ENCODE measurements around the gene BST1. TPM values are rescaled to one million over a fixed set of nuclear protein-coding genes. Genes with fewer than 3 reads are reported as not detected.

BST1 gene
- total RNA-seq, 1 donor: 76.4 TPM

- no peaks in the 10 kb centered on the region for H3K27me3 ChIP-seq (ENCODE audit: insufficient read depth, low read length)
Observed at GRCh38 chr4:15668566-15669435, 34.1 kb upstream of the BST1 start.

DNA sequence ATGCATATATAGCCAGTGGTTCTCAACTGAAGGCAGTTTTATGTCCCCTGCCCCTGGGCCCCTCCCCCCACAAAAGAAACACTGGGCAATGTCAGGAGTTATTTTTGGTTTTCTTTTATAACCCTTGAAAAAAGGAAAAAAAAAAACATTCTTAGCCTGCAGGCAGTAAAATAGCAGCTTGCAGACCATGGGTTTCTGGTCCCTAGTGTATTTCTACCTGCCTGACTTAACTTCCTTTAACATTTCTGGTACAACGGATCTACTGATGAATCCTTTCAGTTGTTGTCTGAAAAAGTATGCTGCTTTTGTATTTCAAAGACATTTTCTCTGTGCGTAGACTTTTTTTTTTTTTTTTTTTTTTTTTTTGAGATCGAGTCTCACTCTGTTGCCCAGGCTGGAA is 32.3 kb upstream of the BST1 start:
- peaks cover 47% of the 10 kb centered on the region for H3K4me1 ChIP-seq (ENCODE audit: insufficient read depth, low read length)

More at GRCh38 chr4:15668566-15669435, 34.1 kb upstream of the BST1 start:
- Histone ChIP-seq H3K4me3 (ENCODE audit: low read length) (no peak overlapping the region), H3K4me1 (ENCODE audit: insufficient read depth, low read length) (peaks cover 54% of the 10 kb centered on the region), H3K9me3 (ENCODE audit: low read depth, low read length) (no peaks in the 10 kb centered on the region)

GRCh38 chr4:15672101-15672500 is 30.8 kb upstream of the BST1 start:
- Histone ChIP-seq H3K27me3 (ENCODE audit: insufficient read depth, low read length) (no peaks in the 10 kb centered on the region), H3K4me3 (ENCODE audit: low read length) (no peak overlapping the region), H3K9me3 (ENCODE audit: low read depth, low read length) (no peaks in the 10 kb centered on the region), H3K4me1 (ENCODE audit: insufficient read depth, low read length) (peaks cover 38% of the 10 kb centered on the region)

More for the DNA sequence above, 32.3 kb upstream of the BST1 start:
- Histone ChIP-seq H3K9me3 (ENCODE audit: low read depth, low read length) (no peaks in the 10 kb centered on the region), H3K4me3 (ENCODE audit: low read length) (no peak overlapping the region), H3K27me3 (ENCODE audit: insufficient read depth, low read length) (no peaks in the 10 kb centered on the region)

DNA sequence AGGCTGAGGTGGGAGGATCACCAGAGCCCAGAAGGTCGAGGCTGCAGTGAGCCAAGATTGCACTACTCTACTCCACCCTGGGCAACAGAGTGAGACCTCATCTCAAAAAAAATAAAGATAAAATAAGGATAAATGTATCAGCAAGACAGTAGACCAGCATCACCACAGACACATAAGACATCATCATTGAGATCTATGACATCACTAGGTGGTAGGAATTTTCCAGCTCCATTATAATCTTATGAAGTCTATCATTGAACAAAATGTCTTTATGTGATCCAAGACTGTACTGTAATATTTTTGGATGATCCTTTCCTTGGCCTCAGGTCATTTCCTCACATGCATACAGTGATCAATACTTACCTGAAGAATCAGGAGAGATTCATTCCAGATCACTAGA is 29.5 kb upstream of the BST1 start:
- H3K9me3 ChIP-seq (ENCODE audit: low read depth, low read length): no peaks in the 10 kb centered on the region
- H3K4me3 ChIP-seq (ENCODE audit: low read length): no peak overlapping the region
- H3K4me1 ChIP-seq (ENCODE audit: insufficient read depth, low read length): peaks cover 40% of the 10 kb centered on the region
- no peaks in the 10 kb centered on the region for H3K27me3 ChIP-seq (ENCODE audit: insufficient read depth, low read length)

GRCh38 chr4:15674046-15674445 is 28.8 kb upstream of the BST1 start:
- H3K9me3 ChIP-seq (ENCODE audit: low read depth, low read length): no peaks in the 10 kb centered on the region
- H3K4me3 ChIP-seq (ENCODE audit: low read length): no peak overlapping the region
- peaks cover 43% of the 10 kb centered on the region for H3K4me1 ChIP-seq (ENCODE audit: insufficient read depth, low read length)
- H3K27me3 ChIP-seq (ENCODE audit: insufficient read depth, low read length): no peaks in the 10 kb centered on the region

DNA sequence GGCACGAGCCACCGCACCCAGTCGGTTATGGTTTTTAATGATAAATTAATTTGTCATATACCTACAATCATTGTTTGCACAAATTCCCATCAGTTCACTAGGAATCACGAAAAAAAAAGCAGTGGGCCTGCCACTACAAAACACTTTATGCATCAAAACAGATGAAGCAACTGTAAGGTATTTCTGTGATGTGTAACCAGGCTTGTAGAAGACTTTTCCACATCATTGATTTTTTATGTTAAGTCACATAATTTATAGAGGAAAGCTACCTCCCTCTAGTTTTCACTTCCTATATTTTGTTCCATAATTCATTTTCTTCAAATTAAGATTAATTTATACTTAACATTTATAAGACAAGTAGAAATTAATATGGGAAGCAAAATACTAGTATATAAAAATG is 27.9 kb upstream of the BST1 start:
- Histone ChIP-seq H3K4me1 (ENCODE audit: insufficient read depth, low read length) (peaks cover 49% of the 10 kb centered on the region), H3K9me3 (ENCODE audit: low read depth, low read length) (no peaks in the 10 kb centered on the region), H3K4me3 (ENCODE audit: low read length) (no peak overlapping the region), H3K27me3 (ENCODE audit: insufficient read depth, low read length) (no peaks in the 10 kb centered on the region)

DNA sequence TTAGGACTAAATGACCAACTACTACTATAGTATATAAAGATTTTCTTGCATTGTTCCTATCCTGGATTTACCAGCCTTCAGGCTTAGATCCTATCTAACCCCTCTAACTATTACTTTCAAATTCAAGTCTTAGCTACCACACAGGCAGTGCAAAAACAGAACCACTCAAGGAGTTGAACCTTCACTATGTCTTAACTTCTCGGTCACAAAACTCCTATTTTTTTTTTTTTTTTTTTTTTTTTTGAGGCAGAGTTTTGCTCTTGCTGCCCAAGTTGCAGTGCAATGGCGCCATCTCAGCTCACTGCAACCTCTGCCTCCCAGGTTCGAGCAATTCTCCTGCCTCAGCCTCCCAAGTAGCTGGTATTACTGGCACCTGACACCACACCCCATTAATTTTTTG is 27.5 kb upstream of the BST1 start:
- Histone ChIP-seq H3K27me3 (ENCODE audit: insufficient read depth, low read length) (no peaks in the 10 kb centered on the region), H3K4me3 (ENCODE audit: low read length) (no peak overlapping the region), H3K4me1 (ENCODE audit: insufficient read depth, low read length) (peaks cover 53% of the 10 kb centered on the region), H3K9me3 (ENCODE audit: low read depth, low read length) (no peaks in the 10 kb centered on the region)

DNA sequence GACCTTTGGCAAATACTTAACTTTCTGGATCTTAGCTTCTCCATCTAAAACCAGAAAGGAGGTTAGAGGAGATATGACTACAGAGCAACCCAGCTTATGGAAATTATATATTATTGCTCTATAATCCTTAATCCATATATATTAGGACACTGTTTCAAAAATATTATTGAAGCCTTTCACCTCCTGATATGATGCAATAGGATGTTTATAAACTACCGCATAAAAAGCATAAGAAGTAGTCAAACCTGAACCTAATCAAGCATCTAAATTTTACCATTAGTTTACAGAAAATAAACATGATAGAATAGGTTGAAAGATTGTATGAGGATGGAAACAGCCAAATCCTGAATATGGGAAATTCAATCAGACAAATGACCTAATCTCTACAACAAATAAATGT is 26.8 kb upstream of the BST1 start:
- H3K4me1 ChIP-seq (ENCODE audit: insufficient read depth, low read length): peaks cover 54% of the 10 kb centered on the region
- H3K4me3 ChIP-seq (ENCODE audit: low read length): no peak overlapping the region
- no peaks in the 10 kb centered on the region for H3K27me3 ChIP-seq (ENCODE audit: insufficient read depth, low read length)

GRCh38 chr4:15676899-15677298 is 26.0 kb upstream of the BST1 start:
- H3K9me3 ChIP-seq (ENCODE audit: low read depth, low read length): no peaks in the 10 kb centered on the region
- H3K4me3 ChIP-seq (ENCODE audit: low read length): no peak overlapping the region
- peaks cover 49% of the 10 kb centered on the region for H3K4me1 ChIP-seq (ENCODE audit: insufficient read depth, low read length)
- no peaks in the 10 kb centered on the region for H3K27me3 ChIP-seq (ENCODE audit: insufficient read depth, low read length)

More for the DNA sequence above, 26.8 kb upstream of the BST1 start:
- H3K9me3 ChIP-seq (ENCODE audit: low read depth, low read length): no peaks in the 10 kb centered on the region

DNA sequence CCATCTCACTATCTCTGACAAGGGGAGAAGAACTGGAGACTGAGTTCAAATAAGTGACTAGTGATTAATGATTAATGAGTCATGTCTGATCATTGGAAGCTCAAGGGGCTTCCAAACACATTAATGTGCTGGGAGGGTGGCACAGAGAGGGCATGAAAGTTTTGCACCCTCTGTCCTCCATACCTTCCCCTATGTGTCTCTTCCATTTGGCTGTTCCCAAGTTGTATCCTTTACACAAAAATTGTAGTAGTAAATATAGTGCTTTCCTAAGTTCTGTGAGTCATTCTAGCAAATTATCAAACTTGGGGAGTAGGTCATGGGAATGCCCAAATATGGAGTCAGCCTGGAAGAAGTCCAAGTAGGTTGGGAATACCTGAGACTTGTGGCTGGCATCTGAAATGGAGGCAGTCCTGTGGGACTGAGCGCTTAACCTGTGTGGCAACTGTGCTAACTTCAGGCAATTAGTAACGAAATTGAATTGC is 25.3 kb upstream of the BST1 start:
- no peak overlapping the region for H3K4me3 ChIP-seq (ENCODE audit: low read length)
- H3K27me3 ChIP-seq (ENCODE audit: insufficient read depth, low read length): no peaks in the 10 kb centered on the region
- no peaks in the 10 kb centered on the region for H3K9me3 ChIP-seq (ENCODE audit: low read depth, low read length)
- peaks cover 47% of the 10 kb centered on the region for H3K4me1 ChIP-seq (ENCODE audit: insufficient read depth, low read length)

DNA sequence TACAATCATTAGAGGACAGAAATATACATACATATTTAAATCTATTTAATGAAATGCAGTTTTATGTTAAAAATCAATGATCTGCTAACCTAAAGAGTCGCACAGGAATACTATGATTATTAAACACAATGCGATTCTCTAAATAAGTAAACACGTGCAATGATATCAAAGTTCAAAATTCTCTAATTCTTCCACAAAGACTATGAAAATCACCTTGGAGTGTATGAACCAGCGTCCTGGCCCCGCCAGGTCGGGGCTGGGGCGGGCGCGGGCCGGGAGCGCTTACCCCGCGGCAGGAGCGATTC is 21.8 kb upstream of the BST1 start:
- peak overlapping the region; percentile 86 for H3K4me3 ChIP-seq (ENCODE audit: low read length)
- no peaks in the 10 kb centered on the region for H3K27me3 ChIP-seq (ENCODE audit: insufficient read depth, low read length)
- H3K9me3 ChIP-seq (ENCODE audit: low read depth, low read length): no peaks in the 10 kb centered on the region
- H3K4me1 ChIP-seq (ENCODE audit: insufficient read depth, low read length): peaks cover 39% of the 10 kb centered on the region

GRCh38 chr4:15681372-15682241 is 21.3 kb upstream of the BST1 start, which contains the start of gene FAM200B:
TSS of gene FAM200B (plus strand) at chr4:15681827. CDS start at chr4:15686978, 5,151 bp downstream.
- no peaks in the 10 kb centered on the region for H3K9me3 ChIP-seq (ENCODE audit: low read depth, low read length)
- H3K4me3 ChIP-seq (ENCODE audit: low read length): peak within 1 kb of the TSS; percentile 86
- H3K27me3 ChIP-seq (ENCODE audit: insufficient read depth, low read length): no peaks in the 10 kb centered on the region
- H3K4me1 ChIP-seq (ENCODE audit: insufficient read depth, low read length): peaks cover 39% of the 10 kb centered on the region

DNA sequence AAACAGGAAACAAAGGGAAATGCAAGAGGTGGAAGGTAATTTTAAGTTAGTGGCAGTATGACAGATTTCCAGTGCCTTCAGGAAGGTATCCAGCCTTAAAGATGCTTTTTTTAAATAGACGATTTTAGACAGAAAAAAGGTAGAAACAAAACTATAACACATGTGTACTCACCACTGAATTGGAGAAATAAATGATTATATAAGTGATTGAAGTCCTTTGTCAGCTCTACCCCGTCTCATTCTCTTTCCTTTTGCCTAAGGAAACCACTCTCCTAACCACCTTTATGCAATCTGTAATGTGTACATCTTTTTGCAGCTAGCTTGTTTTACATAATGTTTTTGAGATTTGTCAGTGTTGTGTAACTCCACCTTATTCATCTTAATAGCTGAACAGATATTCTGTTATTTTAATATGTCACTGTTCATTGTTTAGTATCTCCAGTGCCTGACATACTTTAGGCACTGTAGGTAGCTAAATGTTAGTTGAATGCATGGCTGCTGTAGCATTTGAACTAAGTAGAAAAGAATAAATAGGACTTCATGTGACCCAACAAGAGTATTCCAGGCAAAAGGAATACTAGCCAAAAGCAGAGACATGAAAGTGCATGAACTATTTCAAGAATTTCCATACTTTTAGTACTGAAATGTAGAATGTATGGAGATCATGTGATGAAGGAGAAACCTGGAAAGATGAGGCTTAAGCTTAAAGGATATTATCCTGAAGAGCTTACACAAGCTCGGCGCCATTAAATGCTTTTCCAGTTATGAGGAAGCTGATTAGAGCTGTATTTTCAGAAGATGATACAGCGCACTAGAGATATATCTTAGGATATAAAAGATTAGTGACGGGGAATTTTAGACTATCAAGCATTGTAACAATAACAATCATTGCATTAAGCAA is 20.4 kb upstream of the BST1 start:
- no peaks in the 10 kb centered on the region for H3K27me3 ChIP-seq (ENCODE audit: insufficient read depth, low read length)
- peaks cover 35% of the 10 kb centered on the region for H3K4me1 ChIP-seq (ENCODE audit: insufficient read depth, low read length)
- H3K4me3 ChIP-seq (ENCODE audit: low read length): peak overlapping the region; percentile 86
- H3K9me3 ChIP-seq (ENCODE audit: low read depth, low read length): no peaks in the 10 kb centered on the region

DNA sequence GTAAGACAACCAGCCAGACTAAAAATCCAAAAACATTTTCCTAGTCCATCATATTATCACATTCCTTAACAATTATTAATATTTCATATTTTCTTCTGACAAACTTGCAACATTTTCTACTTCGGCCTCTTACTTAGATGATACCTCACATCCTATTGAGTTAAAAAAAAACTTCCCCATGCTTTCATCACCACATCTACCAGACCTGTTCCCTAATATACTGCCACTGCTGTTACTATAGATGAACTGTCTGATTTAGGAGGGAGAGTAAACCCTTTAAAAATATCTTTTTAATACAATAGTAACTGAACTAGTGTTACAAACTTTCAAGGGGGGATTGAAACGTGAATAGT is 19.7 kb upstream of the BST1 start:
- Histone ChIP-seq H3K27me3 (ENCODE audit: insufficient read depth, low read length) (no peaks in the 10 kb centered on the region), H3K4me1 (ENCODE audit: insufficient read depth, low read length) (peaks cover 37% of the 10 kb centered on the region), H3K9me3 (ENCODE audit: low read depth, low read length) (no peaks in the 10 kb centered on the region), H3K4me3 (ENCODE audit: low read length) (no peak overlapping the region)

Data from mononuclear cell (primary cell).